Measurements from ENCODE around the gene AGAP1. TPM values are rescaled to one million over a fixed set of nuclear protein-coding genes. Genes with fewer than 3 reads are reported as not detected.

The AGAP1 gene
- total RNA-seq, 1 donor from 2014 or later, result 47.2 TPM

GRCh38 chr2:235866373-235866772, 372.5 kb downstream of the AGAP1 start:
- Mint-ChIP-seq H3K27me3 (no peaks in the 10 kb centered on the region), H3K36me3 (ENCODE audit: insufficient read depth) (peaks cover 16% of the 10 kb centered on the region), H3K4me3 (ENCODE audit: low read depth) (no peak overlapping the region), H3K27ac (no peak overlapping the region), H3K4me1 (ENCODE audit: low read depth) (no peaks in the 10 kb centered on the region), H3K9me3 (ENCODE audit: low read depth) (peaks cover 5% of the 10 kb centered on the region)
- no peak for DNase-seq (ENCODE audit: low spot score, unreplicated experiment)
- TF ChIP-seq CTCF (IDR thresholded peaks at IDR 0.05; ENCODE audit: unreplicated experiment), result no peak

- no peaks in the 10 kb centered on the region for H3K4me1 Mint-ChIP-seq (ENCODE audit: low read depth)
- H3K27me3 Mint-ChIP-seq, result no peaks in the 10 kb centered on the region
- DNase-seq (ENCODE audit: low spot score, unreplicated experiment), result no peak
- no peak overlapping the region for H3K4me3 Mint-ChIP-seq (ENCODE audit: low read depth)
- TF ChIP-seq CTCF (IDR thresholded peaks at IDR 0.05; ENCODE audit: unreplicated experiment), result no peak
- peaks cover 19% of the 10 kb centered on the region for H3K36me3 Mint-ChIP-seq (ENCODE audit: insufficient read depth)
- H3K9me3 Mint-ChIP-seq (ENCODE audit: low read depth), result peaks cover 7% of the 10 kb centered on the region
- no peak overlapping the region for H3K27ac Mint-ChIP-seq
Observed at GRCh38 chr2:235868224-235868623, 374.4 kb downstream of the AGAP1 start.

GRCh38 chr2:235868645-235869044, 374.8 kb downstream of the AGAP1 start:
- Mint-ChIP-seq H3K27ac (no peak overlapping the region), H3K4me3 (ENCODE audit: low read depth) (no peak overlapping the region), H3K4me1 (ENCODE audit: low read depth) (no peaks in the 10 kb centered on the region), H3K36me3 (ENCODE audit: insufficient read depth) (peaks cover 18% of the 10 kb centered on the region), H3K27me3 (no peaks in the 10 kb centered on the region), H3K9me3 (ENCODE audit: low read depth) (peaks cover 7% of the 10 kb centered on the region)
- no peak for DNase-seq (ENCODE audit: low spot score, unreplicated experiment)
- TF ChIP-seq CTCF (IDR thresholded peaks at IDR 0.05; ENCODE audit: unreplicated experiment), result no peak

GRCh38 chr2:235870515-235870914, 376.7 kb downstream of the AGAP1 start:
- no peak overlapping the region for H3K4me3 Mint-ChIP-seq (ENCODE audit: low read depth)
- no peak for DNase-seq (ENCODE audit: low spot score, unreplicated experiment)
- H3K27ac Mint-ChIP-seq, result no peak overlapping the region
- H3K4me1 Mint-ChIP-seq (ENCODE audit: low read depth), result no peaks in the 10 kb centered on the region
- H3K9me3 Mint-ChIP-seq (ENCODE audit: low read depth), result peaks cover 7% of the 10 kb centered on the region
- H3K27me3 Mint-ChIP-seq, result no peaks in the 10 kb centered on the region
- H3K36me3 Mint-ChIP-seq (ENCODE audit: insufficient read depth), result peaks cover 17% of the 10 kb centered on the region
- TF ChIP-seq CTCF (IDR thresholded peaks at IDR 0.05; ENCODE audit: unreplicated experiment), result no peak

GRCh38 chr2:235876099-235876679, 382.3 kb downstream of the AGAP1 start:
- Mint-ChIP-seq H3K9me3 (ENCODE audit: low read depth) (peaks cover 4% of the 10 kb centered on the region), H3K4me3 (ENCODE audit: low read depth) (no peak overlapping the region), H3K27me3 (no peaks in the 10 kb centered on the region), H3K27ac (no peak overlapping the region), H3K4me1 (ENCODE audit: low read depth) (no peaks in the 10 kb centered on the region), H3K36me3 (ENCODE audit: insufficient read depth) (peaks cover 7% of the 10 kb centered on the region)
- DNase-seq (ENCODE audit: low spot score, unreplicated experiment), result no peak
- no peak for TF ChIP-seq CTCF (IDR thresholded peaks at IDR 0.05; ENCODE audit: unreplicated experiment)

Measured in progenitor cell of endocrine pancreas (in vitro differentiated cells).